Left cardiac atrium (tissue), 4 donors: ENCODE data around the gene ADRM1. TPM values are rescaled to one million over a fixed set of nuclear protein-coding genes. Genes with fewer than 3 reads are reported as not detected.
A peak's percentile ranks its signal among the peaks of the same experiment; 100 is the strongest.

Experiments used
- ATAC-seq, 2 donors: fragments of 200-7000 bp; cut with Tn5 transposase; one replicate each; pipeline ENCODE4 v1.9.1; 2020; ENCODE audit warnings: mild to moderate bottlenecking in 2 of 2, moderate library complexity in 2 of 2
- DNase-seq: peaks from one replicate; pipeline ENCODE4 v3.0.0-alpha.2; 2020
- intact Hi-C, 2 donors: fragments of 100-400 bp; cut with DNase I; formaldehyde crosslinking; loops; one replicate each; pipeline versions ENCODE4 v1.14.1 to v1.15.1; 2022 to 2023
- microRNA-seq, 2 donors: library from miRNA; unstranded; fragments of <30 nt; microRNA quantifications; one replicate each; pipeline ENCODE4 v1.2.0, GENCODE V29; 2020
- total RNA-seq, 2 donors: library from RNA; stranded (reverse); fragmentation: NEBNext Ultra II Directional; extraction: Animal tissue kit (Norgen Biotek cat#: 25700); gene quantifications; one replicate each; pipeline ENCODE4 v1.2.1, GENCODE V29; 2021
- donor health status: DM: no; HTN: yes; CAD: no.
- donor health status: DM: no; HTN: yes; CAD: no; lungs with severe emphysema.
- donor health status: DM: yes; HTN: yes; CAD: no.
- donor health status: Dilated cardiomyopathy.

ADRM1 gene
- total RNA-seq, 2 donors from 2014 or later = 57.9 to 76.9 TPM

DNA sequence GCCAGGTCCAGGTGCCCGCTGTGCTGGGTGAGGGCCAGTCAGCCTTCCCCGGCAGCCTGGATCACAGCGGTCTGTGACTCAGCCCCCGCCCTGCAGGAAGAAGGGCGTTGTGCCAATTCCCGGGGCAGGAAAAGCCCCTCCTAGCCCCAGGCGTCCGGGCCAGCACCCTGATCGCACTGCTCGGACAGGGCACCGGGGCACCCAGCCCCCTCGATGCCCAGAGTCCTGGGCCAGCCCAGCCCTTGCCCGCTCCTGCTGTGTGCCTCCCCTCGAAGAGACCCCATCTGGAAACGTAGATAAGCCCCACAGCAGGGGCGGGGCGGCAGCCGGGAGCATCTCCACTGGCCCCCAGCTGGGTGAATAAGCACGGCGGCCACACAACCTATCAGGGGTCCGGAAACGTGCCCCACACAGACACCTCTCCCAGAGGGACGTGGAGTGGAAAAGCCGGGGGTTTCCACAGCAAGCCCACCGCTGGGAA is 54.4 kb downstream of the ADRM1 start:
- ATAC-seq (peak; percentile 31 to 61), DNase-seq (peak; percentile 88)
- intact Hi-C loops = no loop called here

DNA sequence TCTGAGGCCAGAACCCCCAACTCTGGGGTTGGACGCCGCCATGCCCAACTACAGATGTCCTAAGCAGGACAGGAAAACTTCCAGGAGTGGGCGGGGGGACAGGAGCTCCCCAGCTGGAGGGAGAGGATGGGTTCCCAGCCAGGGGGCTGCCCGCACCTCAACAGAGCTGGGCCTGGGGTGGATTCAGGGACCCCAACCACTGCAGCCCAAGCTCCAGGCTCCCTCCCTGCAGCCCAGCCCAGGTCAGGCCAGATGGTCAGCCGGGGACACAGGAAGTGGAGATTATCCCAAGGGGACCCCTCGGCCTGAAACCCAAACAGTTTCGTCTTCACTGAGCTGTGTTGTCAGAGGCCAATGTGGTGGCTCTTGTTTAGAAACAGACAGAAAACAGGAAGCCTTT is 54.9 kb downstream of the ADRM1 start:
- intact Hi-C loops = no loop called here
- DNase-seq (peak; percentile 25), ATAC-seq (no peak)

Small RNA genes lying within 50 kb of the gene (microRNA-seq; reads per million reads assigned to microRNA genes)
- gene MIR4758 = 0 to 0.54 reads per million in 2 donors

Other genes starting within 250 kb of the ADRM1 start
- 1 to 10 TPM; 8.8 to 9.3 TPM for gene TAF4, start 237.1 kb upstream of the ADRM1 start, total RNA-seq
- gene LSM14B, start 180.5 kb upstream of the ADRM1 start, total RNA-seq = 10 to 100 TPM; 36.8 to 38.1 TPM
- 100 to 1,000 TPM; 174 to 210 TPM for gene PSMA7, start 159.6 kb upstream of the ADRM1 start, total RNA-seq
- gene SS18L1, start 159.2 kb upstream of the ADRM1 start, total RNA-seq = 1 to 10 TPM; 7.6 to 7.7 TPM
- 10 to 100 TPM; 19.1 to 28.9 TPM for gene MTG2, start 120.0 kb upstream of the ADRM1 start, total RNA-seq
- not detected for gene HRH3, start 82.7 kb upstream of the ADRM1 start, total RNA-seq
- 10 to 100 TPM; 40.1 to 41.2 TPM for gene OSBPL2, start 64.5 kb upstream of the ADRM1 start, total RNA-seq
- 100 to 1,000 TPM in 1 of 2 donors, 10 to 100 TPM in 1; 70.4 to 113 TPM for gene LAMA5, start 64.3 kb downstream of the ADRM1 start, total RNA-seq
- gene RPS21, start 84.1 kb downstream of the ADRM1 start, total RNA-seq = 100 to 1,000 TPM; 733 to 750 TPM
- gene CABLES2, start 104.3 kb downstream of the ADRM1 start, total RNA-seq = 10 to 100 TPM; 20.6 to 25.3 TPM
- gene RBBP8NL, start 124.5 kb downstream of the ADRM1 start, total RNA-seq = not detected
- gene GATA5, start 173.0 kb downstream of the ADRM1 start, total RNA-seq = 1 to 10 TPM; 4.3 to 9.3 TPM